Progenitor cell of endocrine pancreas (in vitro differentiated cells): ENCODE data around the gene RFFL. TPM values are rescaled to one million over a fixed set of nuclear protein-coding genes. Genes with fewer than 3 reads are reported as not detected.
A peak's percentile ranks its signal among the peaks of the same experiment; 100 is the strongest.

ENCODE experiments used
- DNase-seq: peaks from one replicate; pipeline ENCODE4 v3.0.0; 2021; ENCODE audit warnings: low spot score; ENCODE audit not compliant: unreplicated experiment
- H3K27ac Mint-ChIP-seq: 2 replicates; pipeline ENCODE4 v1.8.0; 2021; ENCODE audit warnings: mild to moderate bottlenecking, moderate library complexity, mixed read lengths
- H3K27me3 Mint-ChIP-seq: 2 replicates; pipeline ENCODE4 v1.8.0; 2021; ENCODE audit warnings: mixed read lengths
- H3K36me3 Mint-ChIP-seq: 2 replicates; pipeline ENCODE4 v1.8.0; 2022; ENCODE audit warnings: mixed read lengths; ENCODE audit not compliant: insufficient read depth
- H3K4me1 Mint-ChIP-seq: 2 replicates; pipeline ENCODE4 v1.8.0; 2021; ENCODE audit warnings: low read depth, mixed read lengths
- H3K4me3 Mint-ChIP-seq: 2 replicates; pipeline ENCODE4 v1.8.0; 2021; ENCODE audit warnings: low read depth, mild to moderate bottlenecking, moderate library complexity, mixed read lengths
- H3K9me3 Mint-ChIP-seq: 2 replicates; pipeline ENCODE4 v1.8.0; 2021; ENCODE audit warnings: low read depth, mixed read lengths
- CTCF ChIP-seq: fragments of 200-600 bp; sonication (generic); IDR thresholded peaks from one replicate; pipeline ENCODE4 v1.5.0; 2021; ENCODE audit warnings: antibody characterized with exemption, mild to moderate bottlenecking; ENCODE audit not compliant: unreplicated experiment
- total RNA-seq: library from RNA; stranded (reverse); gene quantifications from 2 replicates; pipeline ENCODE4 v1.2.1, GENCODE V29; 2021

The RFFL gene
- total RNA-seq, 1 donor from 2014 or later = 34.0 TPM

GRCh38 chr17:34980353-34980680, 83.2 kb downstream of the RFFL start, which contains the start of gene LIG3:
LIG3 (plus strand) TSS chr17:34980512; CDS start chr17:34983006, 2,494 bp downstream.
- peak; percentile 89 for DNase-seq
- H3K4me1 Mint-ChIP-seq = peaks cover 24% of the 10 kb centered on the region
- peaks cover 9% of the 10 kb centered on the region for H3K36me3 Mint-ChIP-seq
- no peaks in the 10 kb centered on the region for H3K27me3 Mint-ChIP-seq
- peak within 1 kb of the TSS; percentile 91 for H3K4me3 Mint-ChIP-seq
- no peak for TF ChIP-seq CTCF
- H3K9me3 Mint-ChIP-seq = no peaks in the 10 kb centered on the region
- peak within 1 kb of the TSS; percentile 98 for H3K27ac Mint-ChIP-seq

- Mint-ChIP-seq H3K36me3 (peaks cover 9% of the 10 kb centered on the region), H3K9me3 (no peaks in the 10 kb centered on the region), H3K4me3 (peak overlapping the region; percentile 91), H3K27me3 (no peaks in the 10 kb centered on the region), H3K27ac (peak overlapping the region; percentile 98), H3K4me1 (peaks cover 24% of the 10 kb centered on the region)
- no peak for TF ChIP-seq CTCF
- no peak for DNase-seq
Measured at GRCh38 chr17:34979650-34980352, 83.7 kb downstream of the RFFL start.

GRCh38 chr17:34979153-34979552, 84.4 kb downstream of the RFFL start:
- Mint-ChIP-seq H3K27ac (no peak overlapping the region), H3K4me1 (peaks cover 24% of the 10 kb centered on the region), H3K9me3 (no peaks in the 10 kb centered on the region), H3K27me3 (no peaks in the 10 kb centered on the region), H3K4me3 (peak overlapping the region; percentile 11), H3K36me3 (peaks cover 9% of the 10 kb centered on the region)
- TF ChIP-seq CTCF = no peak
- no peak for DNase-seq

GRCh38 chr17:34974794-34975785, 88.4 kb downstream of the RFFL start:
- Mint-ChIP-seq H3K27me3 (no peaks in the 10 kb centered on the region), H3K4me1 (peaks cover 7% of the 10 kb centered on the region), H3K4me3 (no peak overlapping the region), H3K27ac (no peak overlapping the region), H3K36me3 (no peaks in the 10 kb centered on the region), H3K9me3 (no peaks in the 10 kb centered on the region)
- no peak for DNase-seq
- no peak for TF ChIP-seq CTCF

GRCh38 chr17:34974179-34974578, 89.3 kb downstream of the RFFL start:
- TF ChIP-seq CTCF = no peak
- Mint-ChIP-seq H3K36me3 (no peaks in the 10 kb centered on the region), H3K27ac (no peak overlapping the region), H3K9me3 (no peaks in the 10 kb centered on the region), H3K4me1 (no peaks in the 10 kb centered on the region), H3K4me3 (no peak overlapping the region), H3K27me3 (no peaks in the 10 kb centered on the region)
- DNase-seq = no peak
